ENCODE measurements around the gene G0S2. TPM values are rescaled to one million over a fixed set of nuclear protein-coding genes. Genes with fewer than 3 reads are reported as not detected.

Gene G0S2
- total and polyA plus RNA-seq, 2 of the 8 experiments (the other 6 are each of a cell fraction or from before 2014, with no cell fraction given): 1.0 to 1.7 TPM

DNA sequence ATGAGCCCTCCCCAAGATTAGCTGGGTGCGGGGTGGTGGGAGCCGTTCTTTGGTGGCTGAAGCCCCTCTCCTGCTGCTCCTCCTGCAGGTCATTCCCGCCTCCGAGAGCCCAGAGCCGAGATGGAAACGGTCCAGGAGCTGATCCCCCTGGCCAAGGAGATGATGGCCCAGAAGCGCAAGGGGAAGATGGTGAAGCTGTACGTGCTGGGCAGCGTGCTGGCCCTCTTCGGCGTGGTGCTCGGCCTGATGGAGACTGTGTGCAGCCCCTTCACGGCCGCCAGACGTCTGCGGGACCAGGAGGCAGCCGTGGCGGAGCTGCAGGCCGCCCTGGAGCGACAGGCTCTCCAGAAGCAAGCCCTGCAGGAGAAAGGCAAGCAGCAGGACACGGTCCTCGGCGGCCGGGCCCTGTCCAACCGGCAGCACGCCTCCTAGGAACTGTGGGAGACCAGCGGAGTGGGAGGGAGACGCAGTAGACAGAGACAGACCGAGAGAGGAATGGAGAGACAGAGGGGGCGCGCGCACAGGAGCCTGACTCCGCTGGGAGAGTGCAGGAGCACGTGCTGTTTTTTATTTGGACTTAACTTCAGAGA lies 448 bp downstream of the G0S2 start (continued):
- TF ChIP-seq JUN (IDR thresholded peaks at IDR 0.05; ENCODE audit: low read depth, low read length): no peak
- peak; percentile 81 for TF ChIP-seq EZH2 (IDR thresholded peaks at IDR 0.05; ENCODE audit: low read depth, low read length, severe bottlenecking)
- no peak for TF ChIP-seq EP300 (IDR thresholded peaks at IDR 0.05; ENCODE audit: borderline replicate concordance in 1 of 2, low read depth in 2 of 2, low read length in 2 of 2)
- no peak for TF ChIP-seq HDAC2 (IDR thresholded peaks at IDR 0.05; ENCODE audit: borderline replicate concordance in 1 of 2, low read depth in 2 of 2, low read length in 2 of 2)
- TF ChIP-seq SUZ12 (IDR thresholded peaks at IDR 0.05; ENCODE audit: low read length): peak; percentile 80

All from H1 (cell line).